Measurements from ENCODE around the gene PARP16. TPM values are rescaled to one million over a fixed set of nuclear protein-coding genes. Genes with fewer than 3 reads are reported as not detected.

The PARP16 gene
- total and polyA plus RNA-seq, 2 donors (not counting 1 experiment from before 2014, with no cell fraction given): 3.6 to 4.9 TPM

DNA sequence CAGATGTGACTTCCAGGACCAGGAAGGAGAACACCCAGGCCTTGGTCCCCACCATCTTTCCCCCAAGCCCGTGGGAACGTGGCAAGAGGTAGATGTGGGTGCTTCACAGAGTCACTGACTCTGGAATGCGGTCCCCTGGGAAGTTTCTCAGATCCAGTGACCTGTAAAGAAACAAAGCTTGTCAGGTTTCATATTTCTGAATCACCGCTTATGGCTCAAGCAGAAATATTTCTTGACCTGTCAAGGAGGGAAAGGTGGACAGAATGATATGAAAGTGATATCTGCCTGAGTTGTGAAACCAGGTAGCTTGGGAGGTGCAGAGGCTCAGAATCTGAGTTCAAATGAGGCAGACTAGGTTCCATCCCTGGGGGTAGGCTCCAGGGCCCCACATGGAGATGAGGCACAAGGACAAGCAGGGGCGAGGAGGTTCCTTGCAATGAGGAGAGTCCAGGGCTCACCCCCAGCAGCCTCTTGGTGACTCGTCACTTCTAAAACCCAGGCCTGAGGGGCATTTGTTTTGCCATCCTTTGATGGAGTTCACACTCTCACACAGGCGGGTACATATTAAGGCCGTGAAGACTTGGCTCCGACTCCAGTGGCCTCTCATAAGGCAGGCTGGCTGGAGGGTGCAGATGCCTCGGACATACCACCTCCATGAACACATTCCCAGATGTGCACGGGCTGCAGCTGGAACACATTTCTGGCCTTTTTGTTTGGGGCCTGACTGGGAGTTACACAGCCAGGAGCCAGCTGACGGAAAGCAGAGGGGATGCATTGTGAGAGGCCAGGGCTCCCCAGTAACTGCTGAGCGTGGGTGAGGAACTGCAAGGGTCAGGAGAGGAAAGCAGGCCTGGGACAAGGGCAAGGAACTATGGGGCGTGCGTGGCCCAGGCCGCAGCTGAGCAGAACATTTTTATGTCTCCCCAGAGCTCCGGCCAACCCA is 76.7 kb downstream of the PARP16 start:
- TF ChIP-seq, protein P1, sequence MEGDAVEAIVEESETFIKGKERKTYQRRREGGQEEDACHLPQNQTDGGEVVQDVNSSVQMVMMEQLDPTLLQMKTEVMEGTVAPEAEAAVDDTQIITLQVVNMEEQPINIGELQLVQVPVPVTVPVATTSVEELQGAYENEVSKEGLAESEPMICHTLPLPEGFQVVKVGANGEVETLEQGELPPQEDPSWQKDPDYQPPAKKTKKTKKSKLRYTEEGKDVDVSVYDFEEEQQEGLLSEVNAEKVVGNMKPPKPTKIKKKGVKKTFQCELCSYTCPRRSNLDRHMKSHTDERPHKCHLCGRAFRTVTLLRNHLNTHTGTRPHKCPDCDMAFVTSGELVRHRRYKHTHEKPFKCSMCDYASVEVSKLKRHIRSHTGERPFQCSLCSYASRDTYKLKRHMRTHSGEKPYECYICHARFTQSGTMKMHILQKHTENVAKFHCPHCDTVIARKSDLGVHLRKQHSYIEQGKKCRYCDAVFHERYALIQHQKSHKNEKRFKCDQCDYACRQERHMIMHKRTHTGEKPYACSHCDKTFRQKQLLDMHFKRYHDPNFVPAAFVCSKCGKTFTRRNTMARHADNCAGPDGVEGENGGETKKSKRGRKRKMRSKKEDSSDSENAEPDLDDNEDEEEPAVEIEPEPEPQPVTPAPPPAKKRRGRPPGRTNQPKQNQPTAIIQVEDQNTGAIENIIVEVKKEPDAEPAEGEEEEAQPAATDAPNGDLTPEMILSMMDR (conservative IDR thresholded peaks at IDR 0.05 in 1 of 2, IDR thresholded peaks at IDR 0.05 in 1 of 2; ENCODE audit: low read depth in 1 of 2, low read length in 2 of 2): no peak
- no peak for TF ChIP-seq EZH2 (IDR thresholded peaks at IDR 0.05; ENCODE audit: low read length, missing control alignments)
- Histone ChIP-seq H4K20me1 (ENCODE audit: control insufficient read depth, extremely low read depth, insufficient read depth, low read length) (no peaks in the 10 kb centered on the region), H2AFZ (ENCODE audit: low read length) (no peak overlapping the region), H3K36me3 (ENCODE audit: control insufficient read depth, insufficient read depth, low read length) (no peaks in the 10 kb centered on the region), H3K9me3 (ENCODE audit: control insufficient read depth, insufficient read depth, low read depth, low read length) (no peaks in the 10 kb centered on the region), H3K27ac (ENCODE audit: insufficient read depth, low read length) (no peak overlapping the region), H3K4me3 (replicated peaks in 1 of 4; ENCODE audit: control extremely low read depth in 1 of 4, insufficient read depth in 1 of 4, low read depth in 3 of 4, low read length in 4 of 4) (no peak overlapping the region), H3K4me2 (ENCODE audit: extremely low read depth, insufficient read depth, low read length) (no peak overlapping the region), H3K4me1 (ENCODE audit: control insufficient read depth, extremely low read depth, insufficient read depth, low read length) (no peaks in the 10 kb centered on the region), H3K9ac (ENCODE audit: insufficient read depth, low read length) (no peak overlapping the region), H3K27me3 (ENCODE audit: control insufficient read depth, insufficient read depth, low read length) (peaks cover 10% of the 10 kb centered on the region), H3K79me2 (ENCODE audit: control insufficient read depth, insufficient read depth, low read length) (no peaks in the 10 kb centered on the region)
- DNase-seq (ENCODE audit: low read depth in 2 of 2): peak in 1 of 2 donors; percentile 16

DNA sequence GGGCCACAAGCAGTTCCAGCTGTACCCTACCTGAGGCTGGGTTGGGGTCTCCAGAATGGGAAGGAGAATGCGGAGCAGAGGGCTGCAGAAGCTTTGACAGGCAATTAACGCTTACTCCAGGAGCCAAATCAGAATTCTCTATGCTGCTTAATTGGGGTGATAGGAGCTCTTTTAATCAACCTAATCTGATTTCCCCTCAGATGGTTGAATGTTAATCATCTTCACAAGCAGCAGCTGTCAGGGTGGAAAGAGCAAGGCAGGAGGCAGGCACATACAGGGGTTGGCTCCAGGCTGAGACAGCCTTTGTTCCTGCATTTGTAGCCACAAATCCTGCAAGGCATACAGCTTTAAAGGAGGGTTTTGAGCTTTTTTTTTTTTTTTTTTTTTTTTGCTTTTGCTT is 78.0 kb downstream of the PARP16 start:
- no peak for DNase-seq (ENCODE audit: low read depth in 2 of 2)
- Histone ChIP-seq H3K9me3 (ENCODE audit: control insufficient read depth, insufficient read depth, low read depth, low read length) (no peaks in the 10 kb centered on the region), H3K27me3 (ENCODE audit: control insufficient read depth, insufficient read depth, low read length) (peaks cover 10% of the 10 kb centered on the region), H3K27ac (ENCODE audit: insufficient read depth, low read length) (no peak overlapping the region), H3K4me3 (replicated peaks in 1 of 4; ENCODE audit: control extremely low read depth in 1 of 4, insufficient read depth in 1 of 4, low read depth in 3 of 4, low read length in 4 of 4) (no peak overlapping the region), H4K20me1 (ENCODE audit: control insufficient read depth, extremely low read depth, insufficient read depth, low read length) (no peaks in the 10 kb centered on the region), H3K4me2 (ENCODE audit: extremely low read depth, insufficient read depth, low read length) (no peak overlapping the region), H3K4me1 (ENCODE audit: control insufficient read depth, extremely low read depth, insufficient read depth, low read length) (no peaks in the 10 kb centered on the region), H3K79me2 (ENCODE audit: control insufficient read depth, insufficient read depth, low read length) (no peaks in the 10 kb centered on the region), H3K36me3 (ENCODE audit: control insufficient read depth, insufficient read depth, low read length) (no peaks in the 10 kb centered on the region), H3K9ac (ENCODE audit: insufficient read depth, low read length) (no peak overlapping the region), H2AFZ (ENCODE audit: low read length) (no peak overlapping the region)
- TF ChIP-seq, protein P1 (conservative IDR thresholded peaks at IDR 0.05 in 1 of 2, IDR thresholded peaks at IDR 0.05 in 1 of 2; ENCODE audit: low read depth in 1 of 2, low read length in 2 of 2): no peak
- TF ChIP-seq EZH2 (IDR thresholded peaks at IDR 0.05; ENCODE audit: low read length, missing control alignments): no peak

Other genes starting within 250 kb of the PARP16 start
- 0.51 and 0.66 TPM in 2 replicates for gene SLC51B, start 241.5 kb downstream of the PARP16 start, total RNA-seq
- 0.98 and 1.2 TPM in 2 replicates for gene SLC51B, start 241.5 kb downstream of the PARP16 start, polyA plus RNA-seq
- 49.3 and 50.5 TPM in 2 replicates for gene RASL12, start 218.9 kb downstream of the PARP16 start, total RNA-seq
- gene RASL12, start 218.9 kb downstream of the PARP16 start, polyA plus RNA-seq: 9.1 and 16.9 TPM in 2 replicates
- gene KBTBD13, start 210.1 kb downstream of the PARP16 start, total RNA-seq: not detected in 2 replicates
- 0.02 TPM in 1 of 2 replicates, not detected in the other for gene KBTBD13, start 210.1 kb downstream of the PARP16 start, polyA plus RNA-seq
- 0.99 and 1.0 TPM in 2 replicates for gene UBAP1L, start 171.7 kb downstream of the PARP16 start, total RNA-seq
- gene UBAP1L, start 171.7 kb downstream of the PARP16 start, polyA plus RNA-seq: 0.18 and 0.33 TPM in 2 replicates
- 17.0 and 18.5 TPM in 2 replicates for gene PDCD7, start 153.1 kb downstream of the PARP16 start, total RNA-seq
- gene PDCD7, start 153.1 kb downstream of the PARP16 start, polyA plus RNA-seq: 21.7 and 23.0 TPM in 2 replicates
- gene CLPX, start 101.5 kb downstream of the PARP16 start, total RNA-seq: 36.2 and 42.1 TPM in 2 replicates
- gene CLPX, start 101.5 kb downstream of the PARP16 start, polyA plus RNA-seq: 50.4 and 53.4 TPM in 2 replicates
- gene CILP, start 75.4 kb downstream of the PARP16 start, total RNA-seq: 0.17 and 0.26 TPM in 2 replicates
- 0.06 and 0.17 TPM in 2 replicates for gene CILP, start 75.4 kb downstream of the PARP16 start, polyA plus RNA-seq
- gene RNU5A-1, start 9.2 kb upstream of the PARP16 start, total RNA-seq: not detected in 2 replicates
- not detected in 2 replicates for gene RNU5A-1, start 9.2 kb upstream of the PARP16 start, polyA plus RNA-seq
- gene RNU5B-1, start 17.8 kb upstream of the PARP16 start, total RNA-seq: not detected in 2 replicates
- not detected in 2 replicates for gene RNU5B-1, start 17.8 kb upstream of the PARP16 start, polyA plus RNA-seq
- gene IGDCC3, start 91.1 kb upstream of the PARP16 start, total RNA-seq: not detected in 2 replicates
- gene IGDCC3, start 91.1 kb upstream of the PARP16 start, polyA plus RNA-seq: 0.15 TPM in 1 of 2 replicates, not detected in the other
- gene IGDCC4, start 136.1 kb upstream of the PARP16 start, total RNA-seq: 2.8 and 5.6 TPM in 2 replicates
- gene IGDCC4, start 136.1 kb upstream of the PARP16 start, polyA plus RNA-seq: 0.93 and 0.94 TPM in 2 replicates
- 41.1 and 45.4 TPM in 2 replicates for gene DPP8, start 230.8 kb upstream of the PARP16 start, total RNA-seq
- gene DPP8, start 230.8 kb upstream of the PARP16 start, polyA plus RNA-seq: 20.0 and 29.9 TPM in 2 replicates
- 71.4 and 95.6 TPM in 2 replicates for gene HACD3, start 243.6 kb upstream of the PARP16 start, total RNA-seq
- gene HACD3, start 243.6 kb upstream of the PARP16 start, polyA plus RNA-seq: 80.7 and 88.6 TPM in 2 replicates

Measured in fibroblast of lung (primary cell).